ENCODE data around the gene CARMIL1.

DNA sequence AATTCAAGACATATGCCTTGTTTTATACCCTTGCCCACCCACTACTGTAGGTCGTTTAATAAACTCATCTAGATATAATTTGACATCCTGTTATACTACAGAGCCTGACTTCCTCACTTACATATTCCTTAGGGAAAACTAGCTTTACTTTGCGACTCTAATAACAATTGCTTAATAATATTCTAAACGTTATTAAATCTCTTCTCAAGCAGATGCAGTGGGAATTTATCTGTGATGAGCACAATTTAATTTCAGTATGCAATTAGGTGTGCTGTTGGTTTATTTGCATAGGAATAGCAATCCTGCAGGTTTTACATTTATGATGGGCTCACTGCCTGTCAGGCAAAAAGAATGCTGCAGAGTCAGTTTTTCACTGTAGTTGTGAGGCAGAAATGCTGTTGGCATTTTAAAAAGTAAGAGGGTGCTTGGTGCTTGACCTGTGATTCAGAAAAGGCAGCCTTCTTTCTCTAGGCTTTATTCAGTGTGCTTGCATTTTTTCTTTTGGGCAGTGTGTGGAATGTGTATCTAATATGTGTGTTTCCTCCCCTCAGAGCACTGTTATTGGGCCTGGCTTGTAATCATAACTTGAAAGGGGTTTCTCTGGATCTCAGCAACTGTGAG, 220.6 kb downstream of the CARMIL1 start:
- TF ChIP-seq CTCF (conservative IDR thresholded peaks at IDR 0.05; ENCODE audit: low read length) (no peak), EZH2phosphoT487 (IDR thresholded peaks at IDR 0.05; ENCODE audit: borderline replicate concordance) (no peak)
